Dermis blood vessel endothelial cell (primary cell): ENCODE data around the gene IGSF22. TPM values are rescaled to one million over a fixed set of nuclear protein-coding genes. Genes with fewer than 3 reads are reported as not detected.

Source experiments
- DNase-seq: peaks from one replicate; pipeline ENCODE4 v3.0.0; 2010
- total RNA-seq: library from RNA; depleted of rRNA; stranded (reverse); fragments of >200 nt; gene quantifications from 2 replicates; pipeline ENCODE4 v1.2.3, GENCODE V29; 2014

The IGSF22 gene
- total RNA-seq, 1 donor from 2014 or later, result not detected

DNA sequence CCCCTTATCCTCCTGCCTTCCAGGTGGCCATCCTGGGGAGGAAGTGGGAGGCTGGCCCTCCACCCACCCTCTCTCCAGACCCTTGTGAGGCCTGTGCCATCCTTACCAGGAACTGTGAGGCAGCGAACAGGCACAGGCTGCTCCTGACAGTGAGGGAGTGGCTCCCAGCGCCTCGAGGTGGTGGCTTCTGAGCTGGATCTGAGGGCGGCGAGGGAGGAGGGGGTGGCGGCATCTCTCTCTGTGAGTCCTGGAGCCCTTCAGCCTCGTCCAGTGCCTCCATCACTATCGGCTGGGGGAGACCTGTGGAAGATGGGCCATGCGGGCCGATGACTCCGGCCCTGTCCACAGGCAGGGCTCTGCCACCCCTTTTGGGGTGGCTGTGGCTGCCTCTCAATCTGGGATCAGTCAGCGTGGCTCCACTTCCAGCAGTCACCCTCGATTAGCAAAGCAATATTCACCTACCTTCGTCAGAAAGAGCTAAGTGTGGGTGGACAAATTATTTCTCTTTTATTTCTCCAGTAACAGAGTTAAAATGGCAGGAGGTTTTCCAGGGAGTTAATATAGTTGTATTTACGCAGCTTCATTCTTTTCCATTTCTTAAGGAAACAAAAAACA, 18.0 kb upstream of the IGSF22 start:
- no peak for DNase-seq

GRCh38 chr11:18743365-18743764, 17.4 kb upstream of the IGSF22 start:
- DNase-seq, result no peak

- no peak for DNase-seq
Measured at GRCh38 chr11:18741783-18742182, 15.8 kb upstream of the IGSF22 start.

DNA sequence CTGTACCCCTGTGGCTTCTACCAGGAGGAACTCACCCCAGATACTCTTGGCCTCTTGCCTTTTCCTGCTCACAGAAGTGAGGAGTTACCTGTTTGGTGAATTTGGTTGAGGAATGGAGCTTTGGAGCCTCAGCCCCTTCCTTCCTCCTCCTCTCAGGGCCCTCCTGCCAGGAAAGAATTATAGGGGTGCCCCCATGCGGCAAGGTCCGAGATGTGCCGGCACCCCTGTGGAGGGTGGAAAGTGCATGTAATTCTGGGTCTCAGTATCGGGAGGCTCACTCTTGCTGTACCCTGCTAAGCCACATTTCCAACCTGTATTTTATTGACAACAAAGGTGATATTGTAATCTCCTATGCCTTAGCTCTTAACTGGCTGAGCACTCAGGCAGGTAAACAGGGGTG, 13.7 kb upstream of the IGSF22 start:
- no peak for DNase-seq

DNA sequence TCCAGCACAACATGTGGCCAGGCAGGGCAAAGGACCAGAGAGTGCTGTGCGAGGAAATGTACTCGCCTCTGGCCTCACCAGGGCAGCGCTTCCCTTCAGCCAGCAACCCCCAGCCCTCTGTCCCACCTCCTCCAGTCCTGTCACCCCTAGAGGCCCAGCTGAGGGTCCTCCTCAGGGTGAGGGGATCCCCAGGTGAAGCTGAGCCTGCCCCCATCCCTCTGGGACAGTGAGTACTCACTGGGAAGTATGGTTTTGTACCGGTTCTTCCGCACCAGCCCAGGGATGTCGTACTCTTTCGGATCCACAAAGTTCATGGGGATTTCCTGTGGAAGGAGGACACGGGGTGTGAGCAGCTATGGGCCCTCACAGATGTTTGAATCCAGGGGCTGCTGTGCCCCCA, 11.7 kb upstream of the IGSF22 start:
- DNase-seq, result no peak

- DNase-seq, result no peak
Measured at GRCh38 chr11:18736590-18737148, 10.7 kb upstream of the IGSF22 start.

- no peak for DNase-seq
Measured at GRCh38 chr11:18733202-18733601, 7.2 kb upstream of the IGSF22 start.

GRCh38 chr11:18731949-18732821, 6.2 kb upstream of the IGSF22 start:
- peak; percentile 70 for DNase-seq

DNA sequence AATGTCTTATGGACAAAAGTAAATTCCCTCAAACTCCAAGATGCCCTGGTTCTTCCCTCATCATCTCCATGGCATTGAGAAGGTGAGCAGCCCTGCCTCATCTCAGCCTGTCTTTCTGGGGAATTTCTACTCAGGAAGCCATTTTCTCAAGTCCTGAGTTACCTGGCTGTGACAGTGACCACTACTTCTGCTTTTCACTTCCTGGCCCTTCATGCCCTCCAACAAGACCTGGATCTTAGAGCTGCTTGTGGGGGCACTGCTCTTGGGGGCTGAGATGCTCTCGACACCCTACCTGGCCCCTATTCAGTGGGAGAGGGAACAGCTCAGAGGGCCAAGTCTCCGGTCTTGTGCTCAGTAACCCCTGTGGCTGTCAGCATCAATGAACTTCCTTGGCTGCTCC, 5.5 kb upstream of the IGSF22 start:
- no peak for DNase-seq

DNA sequence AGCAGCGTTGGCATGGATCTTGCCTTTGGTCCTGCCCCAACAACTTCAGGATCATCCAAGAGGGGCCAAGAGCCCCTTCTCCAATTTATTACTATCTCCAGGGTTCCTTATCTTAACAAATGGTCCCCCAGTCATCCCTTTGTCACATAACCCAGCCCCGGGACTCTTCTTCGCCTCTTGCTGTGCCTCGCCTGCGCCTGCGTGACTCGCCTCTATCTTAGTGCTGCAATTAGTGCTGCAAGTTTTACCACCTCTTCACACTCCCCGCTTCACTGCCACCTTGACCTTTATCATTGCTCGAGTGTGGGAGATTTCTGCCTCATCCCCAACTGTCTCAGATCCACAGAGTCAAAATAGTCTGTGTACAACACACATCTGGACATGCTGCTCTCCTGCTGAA, 4.0 kb upstream of the IGSF22 start:
- DNase-seq, result no peak

DNA sequence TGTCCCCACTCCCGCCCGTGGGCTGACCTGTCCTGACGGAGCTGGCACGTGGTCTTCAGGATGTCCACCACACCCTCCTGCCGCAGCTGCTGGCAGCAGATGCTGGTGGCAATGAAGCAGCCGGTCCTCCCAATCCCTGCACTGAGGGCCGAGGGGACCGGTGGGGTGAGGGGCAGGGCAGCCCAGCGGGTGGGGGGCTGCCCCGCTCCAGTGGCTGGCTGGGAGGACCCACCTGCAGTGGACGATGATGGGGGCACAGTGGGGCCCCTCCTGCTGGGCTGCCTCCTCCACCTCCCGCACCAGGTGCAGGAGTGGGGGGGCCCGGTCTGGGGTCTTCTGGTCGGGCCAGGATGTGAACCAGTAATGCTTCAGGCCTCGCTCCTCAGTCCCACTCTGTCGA, 3.4 kb upstream of the IGSF22 start:
- DNase-seq, result no peak

- DNase-seq, result no peak
Measured at GRCh38 chr11:18728658-18729057, 2.7 kb upstream of the IGSF22 start.

- peak; percentile 64 for DNase-seq
Measured at GRCh38 chr11:18727479-18728236, 1.7 kb upstream of the IGSF22 start.

DNA sequence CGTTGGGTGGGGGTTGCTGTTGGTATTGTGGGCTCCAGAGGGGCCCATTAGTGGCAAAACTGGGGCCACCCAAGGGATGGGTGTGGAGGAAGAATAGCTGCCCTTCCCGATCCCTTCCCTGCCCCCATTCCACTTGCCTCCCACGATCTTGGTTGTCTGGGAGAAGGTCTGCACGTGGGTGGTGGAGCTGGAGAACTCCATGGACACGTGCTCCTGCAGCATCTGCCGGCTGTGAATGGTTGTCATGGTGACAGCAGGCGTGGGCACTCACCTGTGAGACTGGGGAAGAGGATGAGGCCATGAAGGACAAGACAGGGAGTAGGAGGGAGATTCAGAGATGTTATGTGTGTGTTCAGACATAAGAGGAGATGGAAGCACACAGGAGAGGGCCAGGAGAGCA, 2.0 kb downstream of the IGSF22 start:
- DNase-seq, result no peak

DNA sequence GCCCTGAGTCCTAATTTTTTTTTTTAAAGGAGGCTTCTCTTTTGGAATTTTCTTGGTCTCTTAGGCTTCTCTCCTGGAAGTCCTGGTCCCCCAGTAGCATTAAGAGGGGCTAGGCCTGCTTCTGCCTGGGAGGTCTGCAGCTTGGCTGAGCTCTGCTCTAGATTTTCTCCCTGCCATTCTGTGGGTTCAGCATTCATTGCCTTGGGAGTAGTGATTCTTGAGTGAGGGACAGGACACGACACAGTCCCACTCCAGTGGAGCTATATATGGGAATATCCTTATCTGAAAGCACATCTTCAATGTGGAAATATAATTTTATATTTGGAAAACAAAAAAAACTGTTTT, 3.7 kb downstream of the IGSF22 start:
- no peak for DNase-seq

DNA sequence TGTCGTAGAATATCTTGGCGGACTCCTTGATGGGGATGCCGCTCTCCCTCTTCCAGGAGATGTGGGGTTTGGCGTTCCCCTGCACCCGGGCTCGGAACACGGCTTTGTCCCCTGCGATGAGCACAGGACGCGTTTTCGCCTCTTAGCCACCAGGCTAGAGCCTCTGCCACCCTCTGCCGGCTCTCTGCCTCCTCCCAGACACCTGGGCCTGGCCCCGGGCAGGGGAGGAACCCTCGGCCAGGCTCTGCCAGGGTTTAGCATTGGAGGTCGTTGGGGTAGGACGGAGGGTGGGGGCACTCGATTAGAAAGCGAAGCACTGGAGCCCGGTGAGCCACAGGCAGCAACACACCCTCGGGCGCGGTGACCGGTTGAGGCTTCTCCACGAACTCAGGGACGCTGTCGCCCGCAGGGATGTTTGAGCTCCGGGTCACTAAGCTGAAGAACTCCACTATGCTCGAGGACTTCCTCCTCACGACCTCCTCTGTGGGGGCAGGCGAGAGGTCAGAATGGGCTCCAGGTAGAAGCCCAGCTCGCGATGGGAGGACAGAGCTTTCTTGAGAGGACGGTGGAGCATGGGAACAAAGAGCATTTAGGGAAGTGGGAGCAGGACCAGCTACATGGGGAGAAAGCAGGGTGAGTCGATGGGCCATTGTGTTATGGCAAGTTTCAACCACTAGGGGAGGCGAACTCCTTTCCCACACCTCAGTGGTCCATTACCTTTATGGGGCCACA, 4.3 kb downstream of the IGSF22 start:
- peak; percentile 70 for DNase-seq

- DNase-seq, result peak; percentile 69
Measured at GRCh38 chr11:18720808-18721560, 5.0 kb downstream of the IGSF22 start.

- DNase-seq, result no peak
Measured at GRCh38 chr11:18720091-18720807, 5.7 kb downstream of the IGSF22 start.

GRCh38 chr11:18715476-18715875, 10.5 kb downstream of the IGSF22 start:
- DNase-seq, result no peak

DNA sequence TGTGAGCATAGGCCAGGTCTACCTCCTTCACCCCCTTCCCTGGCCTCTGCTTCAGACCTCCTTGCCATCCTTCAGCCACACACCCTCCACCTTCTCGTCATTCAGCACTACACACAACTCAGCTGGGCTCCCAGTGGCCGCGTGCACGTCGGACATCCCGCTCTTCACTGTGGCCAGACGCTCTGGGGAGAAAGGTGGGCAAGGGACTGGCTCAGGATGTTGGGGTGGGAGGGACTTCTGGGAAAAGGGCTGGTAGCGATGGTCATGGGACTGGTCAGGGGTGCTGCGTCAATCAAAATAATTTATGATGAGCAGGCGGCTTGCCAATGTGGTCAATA, 11.6 kb downstream of the IGSF22 start:
- DNase-seq, result no peak
